A549 treated with Mapracorat at 1 μM for 4 hours (cell line): Measurements from ENCODE around the gene MMADHC. TPM values are rescaled to one million over a fixed set of nuclear protein-coding genes. Genes with fewer than 3 reads are reported as not detected.

Experiments used
- total RNA-seq: library from RNA; stranded (reverse); fragments of 200-300 nt; extraction: Qiagen RNA extraction; gene quantifications from 5 replicates; pipeline ENCODE4 v1.2.3, GENCODE V29; 2022

MMADHC gene
- 78.0 to 103 TPM (median 82.8 TPM) in 5 replicates for total RNA-seq

GRCh38 chr2:149587220-149587949 lies at the start of gene MMADHC:
TSS of gene MMADHC (minus strand) at chr2:149587775. CDS start at chr2:149587097, 678 bp downstream.

